T-cell (primary cell): ENCODE data around the gene SCGN. TPM values are rescaled to one million over a fixed set of nuclear protein-coding genes. Genes with fewer than 3 reads are reported as not detected.

Experiments
- total RNA-seq, 35 experiments: library from RNA in 6 of 35; stranded (reverse) in 6 of 35; fragments of 120-200 nt in 1 of 35; gene quantifications; one replicate each; pipeline versions ENCODE4 v1.2.1 to v1.2.4 and lab custom pipeline; 2013 to 2026

Gene SCGN
- total RNA-seq, 5 donors from 2014 or later (not counting 1 experiment from before 2014, with no cell fraction given) = not detected

Other genes with a start within 250 kb of the SCGN start
- gene SLC17A4, start 102.5 kb downstream of the SCGN start, total RNA-seq = not detected
- under 1 TPM in 1 of 5 donors, not detected in 4; 0.16 TPM for gene SLC17A1, start 179.8 kb downstream of the SCGN start, total RNA-seq
- gene SLC17A3, start 222.0 kb downstream of the SCGN start, total RNA-seq = 1 to 10 TPM in 1 of 5 donors, under 1 TPM in 3, not detected in 1; 0.38 to 1.0 (median 0.67) TPM